ENCODE data around the gene HTATIP2.
"Not testable (repeated sequence)": the region's sequence is repeated elsewhere in the genome, so short reads cannot be mapped to it uniquely, and the experiment has no call there.

The HTATIP2 gene

GRCh38 chr11:20373147-20373546, 9.6 kb downstream of the HTATIP2 start:
- peaks cover 6% of the 10 kb centered on the region for H3K4me1 ChIP-seq (ENCODE audit: control insufficient read depth, insufficient read depth, low read length)
- no peaks in the 10 kb centered on the region for H3K9me3 ChIP-seq (ENCODE audit: control insufficient read depth, insufficient read depth, low read length)
- H3K27me3 ChIP-seq (ENCODE audit: control insufficient read depth, insufficient read depth, low read length) = no peaks in the 10 kb centered on the region
- H3K9ac ChIP-seq (ENCODE audit: low read depth, low read length) = no peak overlapping the region
- no peaks in the 10 kb centered on the region for H3K36me3 ChIP-seq (ENCODE audit: control insufficient read depth, insufficient read depth, low read length)
- no peak overlapping the region for H3K4me3 ChIP-seq (ENCODE audit: low read depth, low read length)

- no peaks in the 10 kb centered on the region for H3K27me3 ChIP-seq (ENCODE audit: control insufficient read depth, insufficient read depth, low read length)
- H3K4me1 ChIP-seq (ENCODE audit: control insufficient read depth, insufficient read depth, low read length) = peaks cover 6% of the 10 kb centered on the region
- H3K9ac ChIP-seq (ENCODE audit: low read depth, low read length) = no peak overlapping the region
- no peak overlapping the region for H3K4me3 ChIP-seq (ENCODE audit: low read depth, low read length)
- H3K36me3 ChIP-seq (ENCODE audit: control insufficient read depth, insufficient read depth, low read length) = no peaks in the 10 kb centered on the region
- no peaks in the 10 kb centered on the region for H3K9me3 ChIP-seq (ENCODE audit: control insufficient read depth, insufficient read depth, low read length)
These were observed 10.2 kb downstream of the HTATIP2 start for GRCh38 chr11:20373568-20374209.

- Histone ChIP-seq H3K4me1 (ENCODE audit: control insufficient read depth, insufficient read depth, low read length) (peaks cover 4% of the 10 kb centered on the region), H3K4me3 (ENCODE audit: low read depth, low read length) (no peak overlapping the region), H3K9me3 (ENCODE audit: control insufficient read depth, insufficient read depth, low read length) (no peaks in the 10 kb centered on the region), H3K36me3 (ENCODE audit: control insufficient read depth, insufficient read depth, low read length) (no peaks in the 10 kb centered on the region), H3K27me3 (ENCODE audit: control insufficient read depth, insufficient read depth, low read length) (no peaks in the 10 kb centered on the region), H3K9ac (ENCODE audit: low read depth, low read length) (no peak overlapping the region)
These were observed 11.3 kb downstream of the HTATIP2 start for GRCh38 chr11:20374741-20375300.

- H3K4me1 ChIP-seq (ENCODE audit: control insufficient read depth, insufficient read depth, low read length) = no peaks in the 10 kb centered on the region
- H3K36me3 ChIP-seq (ENCODE audit: control insufficient read depth, insufficient read depth, low read length) = no peaks in the 10 kb centered on the region
- H3K27me3 ChIP-seq (ENCODE audit: control insufficient read depth, insufficient read depth, low read length) = no peaks in the 10 kb centered on the region
- H3K9ac ChIP-seq (ENCODE audit: low read depth, low read length) = no peak overlapping the region
- H3K4me3 ChIP-seq (ENCODE audit: low read depth, low read length) = no peak overlapping the region
- no peaks in the 10 kb centered on the region for H3K9me3 ChIP-seq (ENCODE audit: control insufficient read depth, insufficient read depth, low read length)
These were observed 12.7 kb downstream of the HTATIP2 start for GRCh38 chr11:20376162-20376730.

- H3K36me3 ChIP-seq (ENCODE audit: control insufficient read depth, insufficient read depth, low read length); H3K9ac ChIP-seq (ENCODE audit: low read depth, low read length); H3K4me3 ChIP-seq (ENCODE audit: low read depth, low read length): not testable (repeated sequence)
These were observed 22.5 kb downstream of the HTATIP2 start for GRCh38 chr11:20385996-20386395.

GRCh38 chr11:20387261-20388095, 24.0 kb downstream of the HTATIP2 start, which contains the start of gene PRMT3:
Gene PRMT3, plus strand, starts transcription at chr11:20387716. Its CDS starts 31 bp downstream, at chr11:20387747.
- H3K36me3 ChIP-seq (ENCODE audit: control insufficient read depth, insufficient read depth, low read length) = no peaks in the 10 kb centered on the region
- H3K4me3 ChIP-seq (ENCODE audit: low read depth, low read length) = peak within 1 kb of the TSS; percentile 98
- H3K4me1 ChIP-seq (ENCODE audit: control insufficient read depth, insufficient read depth, low read length) = peaks cover 2% of the 10 kb centered on the region
- no peaks in the 10 kb centered on the region for H3K9me3 ChIP-seq (ENCODE audit: control insufficient read depth, insufficient read depth, low read length)
- peak within 1 kb of the TSS; percentile 87 for H3K9ac ChIP-seq (ENCODE audit: low read depth, low read length)
- H3K27me3 ChIP-seq (ENCODE audit: control insufficient read depth, insufficient read depth, low read length) = no peaks in the 10 kb centered on the region

More at GRCh38 chr11:20385996-20386395, 22.5 kb downstream of the HTATIP2 start:
- H3K9me3 ChIP-seq (ENCODE audit: control insufficient read depth, insufficient read depth, low read length); H3K27me3 ChIP-seq (ENCODE audit: control insufficient read depth, insufficient read depth, low read length); H3K4me1 ChIP-seq (ENCODE audit: control insufficient read depth, insufficient read depth, low read length): not testable (repeated sequence)

GRCh38 chr11:20388096-20389055, 24.9 kb downstream of the HTATIP2 start:
- H3K9me3 ChIP-seq (ENCODE audit: control insufficient read depth, insufficient read depth, low read length) = no peaks in the 10 kb centered on the region
- H3K4me1 ChIP-seq (ENCODE audit: control insufficient read depth, insufficient read depth, low read length) = peaks cover 2% of the 10 kb centered on the region
- H3K36me3 ChIP-seq (ENCODE audit: control insufficient read depth, insufficient read depth, low read length) = no peaks in the 10 kb centered on the region
- H3K9ac ChIP-seq (ENCODE audit: low read depth, low read length) = peak overlapping the region; percentile 87
- H3K4me3 ChIP-seq (ENCODE audit: low read depth, low read length) = peak overlapping the region; percentile 98
- no peaks in the 10 kb centered on the region for H3K27me3 ChIP-seq (ENCODE audit: control insufficient read depth, insufficient read depth, low read length)

- Histone ChIP-seq H3K9ac (ENCODE audit: low read depth, low read length) (no peak overlapping the region), H3K9me3 (ENCODE audit: control insufficient read depth, insufficient read depth, low read length) (no peaks in the 10 kb centered on the region), H3K4me1 (ENCODE audit: control insufficient read depth, insufficient read depth, low read length) (no peaks in the 10 kb centered on the region), H3K36me3 (ENCODE audit: control insufficient read depth, insufficient read depth, low read length) (no peaks in the 10 kb centered on the region), H3K27me3 (ENCODE audit: control insufficient read depth, insufficient read depth, low read length) (no peaks in the 10 kb centered on the region), H3K4me3 (ENCODE audit: low read depth, low read length) (no peak overlapping the region)
These were observed 33.8 kb downstream of the HTATIP2 start for GRCh38 chr11:20397281-20397680.

- H3K27me3 ChIP-seq (ENCODE audit: control insufficient read depth, insufficient read depth, low read length) = no peaks in the 10 kb centered on the region
- no peak overlapping the region for H3K4me3 ChIP-seq (ENCODE audit: low read depth, low read length)
- no peaks in the 10 kb centered on the region for H3K9me3 ChIP-seq (ENCODE audit: control insufficient read depth, insufficient read depth, low read length)
- no peaks in the 10 kb centered on the region for H3K36me3 ChIP-seq (ENCODE audit: control insufficient read depth, insufficient read depth, low read length)
- H3K4me1 ChIP-seq (ENCODE audit: control insufficient read depth, insufficient read depth, low read length) = no peaks in the 10 kb centered on the region
- H3K9ac ChIP-seq (ENCODE audit: low read depth, low read length) = no peak overlapping the region
These were observed 36.0 kb downstream of the HTATIP2 start for GRCh38 chr11:20399498-20399897.

GRCh38 chr11:20403059-20403458, 39.5 kb downstream of the HTATIP2 start:
- Histone ChIP-seq H3K9me3 (ENCODE audit: control insufficient read depth, insufficient read depth, low read length) (no peaks in the 10 kb centered on the region), H3K4me3 (ENCODE audit: low read depth, low read length) (no peak overlapping the region), H3K27me3 (ENCODE audit: control insufficient read depth, insufficient read depth, low read length) (no peaks in the 10 kb centered on the region), H3K9ac (ENCODE audit: low read depth, low read length) (no peak overlapping the region), H3K4me1 (ENCODE audit: control insufficient read depth, insufficient read depth, low read length) (no peaks in the 10 kb centered on the region), H3K36me3 (ENCODE audit: control insufficient read depth, insufficient read depth, low read length) (no peaks in the 10 kb centered on the region)

- Histone ChIP-seq H3K4me1 (ENCODE audit: control insufficient read depth, insufficient read depth, low read length) (no peaks in the 10 kb centered on the region), H3K4me3 (ENCODE audit: low read depth, low read length) (no peak overlapping the region), H3K9me3 (ENCODE audit: control insufficient read depth, insufficient read depth, low read length) (no peaks in the 10 kb centered on the region), H3K36me3 (ENCODE audit: control insufficient read depth, insufficient read depth, low read length) (no peaks in the 10 kb centered on the region), H3K27me3 (ENCODE audit: control insufficient read depth, insufficient read depth, low read length) (no peaks in the 10 kb centered on the region), H3K9ac (ENCODE audit: low read depth, low read length) (no peak overlapping the region)
These were observed 43.0 kb downstream of the HTATIP2 start for GRCh38 chr11:20406484-20406883.

Measured in iPS-15b (cell line).